ENCODE data around the gene PFAS.

DNA sequence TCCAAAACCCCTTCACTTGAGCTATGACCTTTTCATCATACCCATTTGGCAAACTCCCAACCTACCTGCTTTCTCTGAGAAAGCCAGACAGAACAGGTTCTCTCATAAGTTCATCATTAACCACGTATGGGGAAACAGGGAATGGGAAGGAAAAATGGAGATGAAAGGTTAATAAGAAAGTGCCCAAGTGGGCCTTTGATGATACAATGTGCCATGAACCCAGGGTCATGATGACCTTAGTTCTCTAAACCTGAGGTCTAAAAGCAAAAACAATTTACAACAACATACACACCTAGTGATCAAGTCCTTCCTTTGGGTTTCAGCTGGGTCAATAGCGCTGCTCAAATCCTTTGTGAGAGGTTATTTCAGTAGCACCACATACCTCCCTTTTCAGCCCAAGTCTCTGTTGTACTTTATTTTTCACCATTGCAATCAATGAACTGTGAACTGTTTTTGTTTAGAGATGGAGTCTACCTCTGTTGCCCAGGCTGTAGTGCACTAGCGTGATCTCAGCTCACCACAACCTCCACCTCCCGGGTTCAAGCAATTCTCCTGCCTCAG, 24.9 kb downstream of the PFAS start:
- TF ChIP-seq, protein P1, sequence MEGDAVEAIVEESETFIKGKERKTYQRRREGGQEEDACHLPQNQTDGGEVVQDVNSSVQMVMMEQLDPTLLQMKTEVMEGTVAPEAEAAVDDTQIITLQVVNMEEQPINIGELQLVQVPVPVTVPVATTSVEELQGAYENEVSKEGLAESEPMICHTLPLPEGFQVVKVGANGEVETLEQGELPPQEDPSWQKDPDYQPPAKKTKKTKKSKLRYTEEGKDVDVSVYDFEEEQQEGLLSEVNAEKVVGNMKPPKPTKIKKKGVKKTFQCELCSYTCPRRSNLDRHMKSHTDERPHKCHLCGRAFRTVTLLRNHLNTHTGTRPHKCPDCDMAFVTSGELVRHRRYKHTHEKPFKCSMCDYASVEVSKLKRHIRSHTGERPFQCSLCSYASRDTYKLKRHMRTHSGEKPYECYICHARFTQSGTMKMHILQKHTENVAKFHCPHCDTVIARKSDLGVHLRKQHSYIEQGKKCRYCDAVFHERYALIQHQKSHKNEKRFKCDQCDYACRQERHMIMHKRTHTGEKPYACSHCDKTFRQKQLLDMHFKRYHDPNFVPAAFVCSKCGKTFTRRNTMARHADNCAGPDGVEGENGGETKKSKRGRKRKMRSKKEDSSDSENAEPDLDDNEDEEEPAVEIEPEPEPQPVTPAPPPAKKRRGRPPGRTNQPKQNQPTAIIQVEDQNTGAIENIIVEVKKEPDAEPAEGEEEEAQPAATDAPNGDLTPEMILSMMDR (IDR thresholded peaks at IDR 0.05) = no peak
- TF ChIP-seq POLR2A (IDR thresholded peaks at IDR 0.05) = no peak

Measured in lower leg skin (tissue), 3 donors.